Endodermal cell (in vitro differentiated cells): ENCODE measurements around the gene ABCA2. TPM values are rescaled to one million over a fixed set of nuclear protein-coding genes. Genes with fewer than 3 reads are reported as not detected.

ENCODE experiments used
- DNase-seq: peaks from one replicate; pipeline ENCODE4 v3.0.0-alpha.2; 2017
- H3K27ac ChIP-seq: 2 replicates; pipeline ENCODE4 v1.5.1; 2013; ENCODE audit warnings: mild to moderate bottlenecking, low read depth, low read length, moderate library complexity
- H3K27me3 ChIP-seq: 2 replicates; pipeline ENCODE4 v1.6.1; 2013; ENCODE audit warnings: mild to moderate bottlenecking, low read length, moderate library complexity; ENCODE audit not compliant: insufficient read depth, control insufficient read depth, poor library complexity, severe bottlenecking
- H3K36me3 ChIP-seq: 2 replicates; pipeline ENCODE4 v1.7.0; 2013; ENCODE audit warnings: mild to moderate bottlenecking, low read length, moderate library complexity; ENCODE audit not compliant: control insufficient read depth, insufficient read depth
- H3K4me1 ChIP-seq: one replicate; pipeline ENCODE4 v1.7.0; 2013; ENCODE audit warnings: low read length; ENCODE audit not compliant: control insufficient read depth, insufficient read depth
- H3K4me3 ChIP-seq: 2 replicates; pipeline ENCODE4 v1.5.1; 2013; ENCODE audit warnings: mild to moderate bottlenecking, low read length, moderate library complexity
- H3K9ac ChIP-seq: 2 replicates; pipeline ENCODE4 v1.6.1; 2013; ENCODE audit warnings: mild to moderate bottlenecking, low read length, moderate library complexity; ENCODE audit not compliant: poor library complexity, severe bottlenecking; ENCODE audit errors: extremely low read depth
- H3K9me3 ChIP-seq: 2 replicates; pipeline ENCODE4 v1.6.1; 2013; ENCODE audit warnings: mild to moderate bottlenecking, low read length, moderate library complexity; ENCODE audit not compliant: control insufficient read depth
- H3K27ac Mint-ChIP-seq: 2 replicates; pipeline ENCODE4 v1.8.0; 2020; ENCODE audit warnings: mixed read lengths
- H3K27me3 Mint-ChIP-seq: 2 replicates; pipeline ENCODE4 v1.8.0; 2021; ENCODE audit warnings: mild to moderate bottlenecking, mixed read lengths; ENCODE audit not compliant: insufficient read depth
- H3K36me3 Mint-ChIP-seq: 2 replicates; pipeline ENCODE4 v1.8.0; 2020; ENCODE audit warnings: low read depth, mixed read lengths
- H3K4me1 Mint-ChIP-seq: 2 replicates; pipeline ENCODE4 v1.8.0; 2020; ENCODE audit warnings: mixed read lengths
- H3K4me3 Mint-ChIP-seq: 2 replicates; pipeline ENCODE4 v1.8.0; 2020; ENCODE audit warnings: mild to moderate bottlenecking, moderate library complexity, mixed read lengths
- H3K9me3 Mint-ChIP-seq: 2 replicates; pipeline ENCODE4 v1.8.0; 2020; ENCODE audit warnings: mild to moderate bottlenecking, mixed read lengths
- CTCF ChIP-seq: fragments of 200-600 bp; sonication (generic); conservative IDR thresholded peaks from 2 replicates; pipeline ENCODE4 v1.5.0; 2021; ENCODE audit warnings: antibody characterized with exemption, mild to moderate bottlenecking
- WGBS, 2 experiments: methylation state at CpG; one replicate each; pipeline versions ENCODE4 v1.1.5 to v1.1.7; 2013; ENCODE audit warnings: missing lambda C conversion rate in 2 of 2, mixed read lengths in 1 of 2; ENCODE audit not compliant: insufficient coverage in 1 of 2, insufficient read length in 1 of 2; 5-methylcytosine and 5-hydroxymethylcytosine counted together
- total RNA-seq, 2 donors: library from RNA; stranded (reverse); fragmentation: NEBNext Ultra II Directional in 1 of 2; extraction: Animal tissue kit (Norgen Biotek cat#: 25700) in 1 of 2; gene quantifications; 2 replicates in 1 of 2; 3 replicates in 1 of 2; pipeline ENCODE4 v1.2.1, GENCODE V29; 2021

The ABCA2 gene
- total RNA-seq, 2 donors from 2014 or later = 21.5 to 30.0 TPM

- no peak overlapping the region for H3K27ac Mint-ChIP-seq
- Histone ChIP-seq H3K4me3 (no peak overlapping the region), H3K27me3 (peaks cover 18% of the 10 kb centered on the region), H3K27ac (no peak overlapping the region), H3K9me3 (no peaks in the 10 kb centered on the region), H3K36me3 (no peaks in the 10 kb centered on the region), H3K4me1 (peaks cover 3% of the 10 kb centered on the region), H3K9ac (no peak overlapping the region)
- no peaks in the 10 kb centered on the region for H3K9me3 Mint-ChIP-seq
- peaks cover 11% of the 10 kb centered on the region for H3K27me3 Mint-ChIP-seq
- 80 to 89% methylated on average over 6 to 17 of the region's 17 CpGs for WGBS, 2 experiments
- no peaks in the 10 kb centered on the region for H3K36me3 Mint-ChIP-seq
- TF ChIP-seq CTCF = no peak
- peaks cover 11% of the 10 kb centered on the region for H3K4me1 Mint-ChIP-seq
- H3K4me3 Mint-ChIP-seq = no peak overlapping the region
- DNase-seq = no peak
Measured at GRCh38 chr9:136981588-136982231, 46.3 kb downstream of the ABCA2 start.

- H3K9me3 ChIP-seq = no peaks in the 10 kb centered on the region
- Mint-ChIP-seq H3K9me3 (no peaks in the 10 kb centered on the region), H3K27me3 (peaks cover 5% of the 10 kb centered on the region), H3K4me1 (peaks cover 11% of the 10 kb centered on the region), H3K36me3 (no peaks in the 10 kb centered on the region), H3K27ac (peak overlapping the region; percentile 35), H3K4me3 (no peak overlapping the region)
- peaks cover 18% of the 10 kb centered on the region for H3K27me3 ChIP-seq
- no peaks in the 10 kb centered on the region for H3K36me3 ChIP-seq
- TF ChIP-seq CTCF = no peak
- H3K27ac ChIP-seq = no peak overlapping the region
- 91 to 96% methylated on average over 9 to 16 of the region's 16 CpGs for WGBS, 2 experiments
- no peak overlapping the region for H3K9ac ChIP-seq
- no peak overlapping the region for H3K4me3 ChIP-seq
- H3K4me1 ChIP-seq = peaks cover 3% of the 10 kb centered on the region
- DNase-seq = no peak
Measured at GRCh38 chr9:136980669-136981478, 47.2 kb downstream of the ABCA2 start.

- DNase-seq = peak; percentile 72
- Mint-ChIP-seq H3K9me3 (no peaks in the 10 kb centered on the region), H3K27ac (peak overlapping the region; percentile 77), H3K4me3 (peak overlapping the region; percentile 24), H3K27me3 (peaks cover 5% of the 10 kb centered on the region), H3K36me3 (no peaks in the 10 kb centered on the region), H3K4me1 (peaks cover 11% of the 10 kb centered on the region)
- WGBS, 2 experiments = 83 to 94% methylated on average over 17 to 26 of the region's 26 CpGs
- Histone ChIP-seq H3K4me1 (peaks cover 3% of the 10 kb centered on the region), H3K27ac (no peak overlapping the region), H3K9ac (no peak overlapping the region), H3K4me3 (no peak overlapping the region), H3K9me3 (no peaks in the 10 kb centered on the region), H3K27me3 (peaks cover 17% of the 10 kb centered on the region), H3K36me3 (no peaks in the 10 kb centered on the region)
- no peak for TF ChIP-seq CTCF
Measured at GRCh38 chr9:136979769-136980587, 48.1 kb downstream of the ABCA2 start.
